Natural killer cell (primary cell): ENCODE measurements around the gene MBD5. TPM values are rescaled to one million over a fixed set of nuclear protein-coding genes. Genes with fewer than 3 reads are reported as not detected.

Experiments
- ATAC-seq, 3 donors: fragments of 150-1000 bp in 2 of 3; fragments of 200-7000 bp in 1 of 3; cut with Tn5 transposase; 1 replicate in 1 of 3; 2 replicates in 2 of 3; pipeline ENCODE4 v1.10.0; 2021; ENCODE audit warnings: mild to moderate bottlenecking in 2 of 3, moderate library complexity in 2 of 3
- DNase-seq, 2 donors: peaks; one replicate each; pipeline versions ENCODE4 v3.0.0 to v3.0.0-alpha.2; 2013 to 2021; ENCODE audit warnings: mixed read lengths in 1 of 2
- H3K27ac ChIP-seq: one replicate; pipeline ENCODE4 v1.5.1; 2013; ENCODE audit warnings: mild to moderate bottlenecking, low read length
- H3K27me3 ChIP-seq: one replicate; pipeline ENCODE4 v1.6.1; 2013; ENCODE audit warnings: low read length; ENCODE audit not compliant: control insufficient read depth, insufficient read depth
- H3K36me3 ChIP-seq: one replicate; pipeline ENCODE4 v1.6.1; 2013; ENCODE audit warnings: low read length; ENCODE audit not compliant: control insufficient read depth, insufficient read depth
- H3K4me1 ChIP-seq: one replicate; pipeline ENCODE4 v1.6.1; 2013; ENCODE audit warnings: low read length; ENCODE audit not compliant: control insufficient read depth, insufficient read depth
- H3K4me3 ChIP-seq: one replicate; pipeline ENCODE4 v1.5.1; 2013; ENCODE audit warnings: low read length
- H3K9me3 ChIP-seq: one replicate; pipeline ENCODE4 v1.6.1; 2013; ENCODE audit warnings: low read length; ENCODE audit not compliant: control insufficient read depth, insufficient read depth
- H3K27ac Mint-ChIP-seq, 2 donors: one replicate each; pipeline ENCODE4 v1.8.0; 2022; ENCODE audit warnings: mild to moderate bottlenecking in 2 of 2, mixed read lengths in 2 of 2, moderate library complexity in 1 of 2
- H3K27me3 Mint-ChIP-seq, 2 donors: one replicate each; pipeline ENCODE4 v1.8.0; 2022; ENCODE audit warnings: low read depth in 2 of 2, mixed read lengths in 2 of 2
- H3K36me3 Mint-ChIP-seq: one replicate; pipeline ENCODE4 v1.8.0; 2022; ENCODE audit warnings: mixed read lengths
- H3K4me1 Mint-ChIP-seq, 2 donors: one replicate each; pipeline ENCODE4 v1.8.0; 2022; ENCODE audit warnings: mixed read lengths in 2 of 2
- H3K4me3 Mint-ChIP-seq: one replicate; pipeline ENCODE4 v1.8.0; 2022; ENCODE audit warnings: mild to moderate bottlenecking, moderate library complexity, mixed read lengths
- H3K9me3 Mint-ChIP-seq, 2 donors: one replicate each; pipeline ENCODE4 v1.8.0; 2022; ENCODE audit warnings: mixed read lengths in 2 of 2
- CTCF ChIP-seq: fragments of 200-600 bp; IDR thresholded peaks from one replicate; pipeline ENCODE4 v1.8.0; 2022; ENCODE audit warnings: antibody characterized with exemption
- WGBS: methylation state at CpG from one replicate; pipeline ENCODE4 v1.1.7; 2013; ENCODE audit warnings: missing lambda C conversion rate; ENCODE audit not compliant: insufficient coverage; 5-methylcytosine and 5-hydroxymethylcytosine counted together
- intact Hi-C: fragments of 100-400 bp; cut with micrococcal nuclease; formaldehyde crosslinking; loops from one replicate; pipeline ENCODE4 v1.14.2; 2022
- total RNA-seq, 4 donors: library from RNA; stranded (reverse); fragments of 120-200 nt in 1 of 4; gene quantifications; one replicate each; pipeline versions ENCODE4 v1.2.3 to v1.2.4, GENCODE V29; 2013 to 2022

Gene MBD5
- total RNA-seq, 3 donors from 2014 or later (not counting 1 experiment from before 2014, with no cell fraction given), result 83.8 to 96.3 (median 89.7) TPM

DNA sequence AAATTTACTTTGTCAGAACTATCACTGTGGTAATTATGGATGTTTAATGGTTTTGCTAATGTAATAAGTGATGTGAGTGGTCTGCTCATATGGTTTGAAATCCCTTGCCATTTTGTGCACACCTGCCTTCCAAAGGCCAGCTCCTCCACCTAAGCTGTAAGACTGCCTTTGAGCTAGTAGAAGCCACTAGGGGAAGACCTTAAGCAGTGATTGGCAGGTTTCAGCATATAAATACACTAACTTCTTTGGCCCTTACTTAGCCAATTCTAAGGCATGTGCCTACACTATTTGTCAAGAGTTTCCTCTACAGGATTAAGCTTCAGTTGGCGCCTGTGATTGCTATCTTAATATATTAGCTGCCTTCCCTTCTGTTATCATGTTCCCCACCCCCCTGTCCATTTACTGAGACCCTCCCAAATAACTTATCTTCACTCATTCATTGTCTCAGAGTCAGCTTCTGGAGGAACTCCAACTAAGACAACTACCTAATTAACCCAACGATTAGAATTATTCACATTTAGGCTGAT lies 141.1 kb downstream of the MBD5 start:
- no peaks in the 10 kb centered on the region for H3K9me3 Mint-ChIP-seq
- Histone ChIP-seq H3K4me1 (no peaks in the 10 kb centered on the region), H3K9me3 (no peaks in the 10 kb centered on the region), H3K27me3 (no peaks in the 10 kb centered on the region), H3K36me3 (no peaks in the 10 kb centered on the region), H3K4me3 (no peak overlapping the region), H3K27ac (no peak overlapping the region)
- DNase-seq (no peak), ATAC-seq (no peak)
- intact Hi-C loops, result no loop called here
- 100% methylated on average over 1 of the region's 2 CpGs for WGBS
- TF ChIP-seq CTCF, result no peak
- peaks cover 4 to 6% of the 10 kb centered on the region in 2 donors for H3K4me1 Mint-ChIP-seq
- H3K27ac Mint-ChIP-seq, result no peak overlapping the region
- no peaks in the 10 kb centered on the region for H3K27me3 Mint-ChIP-seq
- no peak overlapping the region for H3K4me3 Mint-ChIP-seq
- H3K36me3 Mint-ChIP-seq, result no peaks in the 10 kb centered on the region

- Histone ChIP-seq H3K9me3 (no peaks in the 10 kb centered on the region), H3K4me3 (no peak overlapping the region), H3K36me3 (no peaks in the 10 kb centered on the region), H3K27ac (no peak overlapping the region), H3K4me1 (no peaks in the 10 kb centered on the region), H3K27me3 (no peaks in the 10 kb centered on the region)
- Mint-ChIP-seq H3K9me3 (no peaks in the 10 kb centered on the region), H3K36me3 (no peaks in the 10 kb centered on the region), H3K27me3 (no peaks in the 10 kb centered on the region), H3K4me1 (peaks cover 4 to 6% of the 10 kb centered on the region in 2 donors), H3K27ac (no peak overlapping the region), H3K4me3 (no peak overlapping the region)
- TF ChIP-seq CTCF, result no peak
- ATAC-seq (no peak), DNase-seq (no peak)
- intact Hi-C loops, result no loop called here
These were observed 142.0 kb downstream of the MBD5 start for GRCh38 chr2:148162871-148163270.

GRCh38 chr2:148165975-148166374 lies 145.1 kb downstream of the MBD5 start:
- Mint-ChIP-seq H3K9me3 (peaks cover 0 to 2% of the 10 kb centered on the region in 2 donors), H3K4me1 (peaks cover 4 to 6% of the 10 kb centered on the region in 2 donors), H3K27me3 (no peaks in the 10 kb centered on the region), H3K27ac (no peak overlapping the region), H3K36me3 (peaks cover 7% of the 10 kb centered on the region), H3K4me3 (no peak overlapping the region)
- no peaks in the 10 kb centered on the region for H3K4me1 ChIP-seq
- H3K9me3 ChIP-seq, result no peaks in the 10 kb centered on the region
- 100% methylated on average over 1 of the region's 1 CpG for WGBS
- no peak overlapping the region for H3K27ac ChIP-seq
- DNase-seq, result no peak
- H3K27me3 ChIP-seq, result no peaks in the 10 kb centered on the region
- H3K4me3 ChIP-seq, result no peak overlapping the region
- no peak for ATAC-seq
- intact Hi-C loops, result no loop called here
- TF ChIP-seq CTCF, result no peak
- H3K36me3 ChIP-seq, result no peaks in the 10 kb centered on the region

GRCh38 chr2:148167241-148167766 lies 146.4 kb downstream of the MBD5 start:
- no peak overlapping the region for H3K27ac ChIP-seq
- no peaks in the 10 kb centered on the region for H3K27me3 Mint-ChIP-seq
- no peak for TF ChIP-seq CTCF
- H3K9me3 Mint-ChIP-seq, result peaks cover 0 to 2% of the 10 kb centered on the region in 2 donors
- H3K4me1 Mint-ChIP-seq, result peaks cover 0 to 4% of the 10 kb centered on the region in 2 donors
- DNase-seq, result no peak
- ATAC-seq, result no peak
- H3K4me3 Mint-ChIP-seq, result no peak overlapping the region
- no peaks in the 10 kb centered on the region for H3K9me3 ChIP-seq
- no peaks in the 10 kb centered on the region for H3K27me3 ChIP-seq
- H3K36me3 Mint-ChIP-seq, result peaks cover 13% of the 10 kb centered on the region
- no peak overlapping the region for H3K27ac Mint-ChIP-seq
- no peak overlapping the region for H3K4me3 ChIP-seq
- H3K4me1 ChIP-seq, result no peaks in the 10 kb centered on the region
- intact Hi-C loops, result no loop called here
- H3K36me3 ChIP-seq, result no peaks in the 10 kb centered on the region
